Neural cell (in vitro differentiated cells): ENCODE measurements around the gene MYO18A. TPM values are rescaled to one million over a fixed set of nuclear protein-coding genes. Genes with fewer than 3 reads are reported as not detected.
"Not testable (repeated sequence)": the region's sequence is repeated elsewhere in the genome, so short reads cannot be mapped to it uniquely, and the experiment has no call there.

ENCODE experiments used
- H2AFZ ChIP-seq: fragments of 200-600, 300-800 bp; sonication (generic), shearing (Covaris generic); 2 replicates; pipeline ENCODE4 v1.6.0; 2014; ENCODE audit warnings: low read depth, mild to moderate bottlenecking, antibody characterized with exemption, low read length, moderate library complexity
- H3F3A ChIP-seq: fragments of 200-600 bp; shearing (Covaris generic); 2 replicates; pipeline ENCODE4 v1.6.1; 2016; ENCODE audit warnings: mild to moderate bottlenecking, moderate library complexity, mixed read lengths, antibody characterized with exemption, low read length; ENCODE audit not compliant: insufficient read depth, poor library complexity, severe bottlenecking
- H3K27ac ChIP-seq: fragments of 200-600, 300-800 bp; sonication (generic), shearing (Covaris generic); 2 replicates; pipeline ENCODE4 v1.5.1; 2014; ENCODE audit warnings: mild to moderate bottlenecking, low read length, moderate library complexity
- H3K27me3 ChIP-seq: fragments of 300-800, 200-600 bp; sonication (generic), shearing (Covaris generic); 2 replicates; pipeline ENCODE4 v1.6.0; 2014; ENCODE audit warnings: mild to moderate bottlenecking, low read depth, low read length, moderate library complexity; ENCODE audit not compliant: insufficient read depth
- H3K36me3 ChIP-seq: fragments of 300-800, 200-600 bp; sonication (generic), shearing (Covaris generic); 2 replicates; pipeline ENCODE4 v1.5.1; 2014; ENCODE audit warnings: mild to moderate bottlenecking, antibody characterized with exemption, low read length, moderate library complexity; ENCODE audit not compliant: insufficient read depth
- H3K4me2 ChIP-seq: fragments of 300-800, 200-600 bp; sonication (generic), shearing (Covaris generic); 2 replicates; pipeline ENCODE4 v1.6.0; 2014; ENCODE audit warnings: mild to moderate bottlenecking, low read length
- H3K4me3 ChIP-seq: fragments of 300-800, 200-600 bp; sonication (generic), shearing (Covaris generic); 2 replicates; pipeline ENCODE4 v1.5.1; 2014; ENCODE audit warnings: mild to moderate bottlenecking, low read length, moderate library complexity
- H3K79me2 ChIP-seq: fragments of 200-600 bp; shearing (Covaris generic); replicated peaks from 2 replicates; pipeline ENCODE4 v1.6.0; 2014; ENCODE audit warnings: mild to moderate bottlenecking, low read length, moderate library complexity; ENCODE audit not compliant: insufficient read depth
- H3K9ac ChIP-seq: fragments of 300-800, 200-600 bp; sonication (generic), shearing (Covaris generic); 2 replicates; pipeline ENCODE4 v1.6.1; 2016; ENCODE audit warnings: mild to moderate bottlenecking, low read length, mixed read lengths
- H3K9me2 ChIP-seq: fragments of 200-600 bp; shearing (Covaris generic); 2 replicates; pipeline ENCODE4 v1.6.1; 2016; ENCODE audit warnings: mild to moderate bottlenecking, low read length, mixed read lengths; ENCODE audit not compliant: insufficient read depth
- H3K9me3 ChIP-seq: fragments of 200-600, 300-800 bp; sonication (generic), shearing (Covaris generic); 2 replicates; pipeline ENCODE4 v1.6.1; 2016; ENCODE audit warnings: mild to moderate bottlenecking, mixed run types, low read length, moderate library complexity, mixed read lengths
- H4K20me1 ChIP-seq: fragments of 200-600 bp; shearing (Covaris generic); 2 replicates; pipeline ENCODE4 v1.6.1; 2016; ENCODE audit warnings: mild to moderate bottlenecking, mixed run types; ENCODE audit not compliant: insufficient read depth
- CTCF ChIP-seq: fragments of 450-650 bp; IDR thresholded peaks from 2 replicates; pipeline ENCODE4 v1.5.1; 2014; ENCODE audit warnings: antibody characterized with exemption, mild to moderate bottlenecking, moderate library complexity; ENCODE audit not compliant: poor library complexity, severe bottlenecking
- EP300 ChIP-seq: fragments of 450-650 bp; conservative IDR thresholded peaks from 2 replicates; pipeline ENCODE4 v1.6.1; 2014; ENCODE audit warnings: antibody characterized with exemption, mild to moderate bottlenecking, moderate library complexity; ENCODE audit not compliant: poor library complexity, severe bottlenecking
- EZH2 ChIP-seq: fragments of 200-600, 300-800 bp; shearing (Covaris generic), sonication (generic); IDR thresholded peaks from 2 replicates; pipeline ENCODE4 v1.6.1; 2014; ENCODE audit warnings: antibody characterized with exemption, low read length, borderline replicate concordance, mild to moderate bottlenecking; ENCODE audit not compliant: insufficient read depth, poor library complexity, severe bottlenecking
- MXI1 ChIP-seq: fragments of 450-650 bp; conservative IDR thresholded peaks from 2 replicates; pipeline ENCODE4 v1.6.1; 2014; ENCODE audit warnings: antibody characterized with exemption, mild to moderate bottlenecking; ENCODE audit not compliant: poor library complexity, severe bottlenecking
- POLR2AphosphoS5 ChIP-seq: IDR thresholded peaks from 2 replicates; pipeline ENCODE4 v1.6.1; 2012
- RAD21 ChIP-seq: fragments of 450-650 bp; conservative IDR thresholded peaks from 2 replicates; pipeline ENCODE4 v1.6.1; 2014; ENCODE audit warnings: antibody characterized with exemption, mild to moderate bottlenecking, moderate library complexity
- REST ChIP-seq: IDR thresholded peaks from 2 replicates; pipeline ENCODE4 v1.6.1; 2012; ENCODE audit warnings: borderline replicate concordance
- SMC3 ChIP-seq: fragments of 450-650 bp; conservative IDR thresholded peaks from 2 replicates; pipeline ENCODE4 v1.6.1; 2014; ENCODE audit warnings: antibody characterized with exemption, mild to moderate bottlenecking, moderate library complexity; ENCODE audit not compliant: poor library complexity
- TAF1 ChIP-seq: IDR thresholded peaks from 2 replicates; pipeline ENCODE4 v1.6.1; 2012; ENCODE audit warnings: low read depth
- polyA plus RNA-seq: library from polyadenylated mRNA; depleted of rRNA; stranded (reverse); fragments of >200 nt; gene quantifications from 2 replicates; pipeline ENCODE4 v1.2.3, GENCODE V29; 2014

The MYO18A gene
- polyA plus RNA-seq, 1 donor from 2014 or later: 21.6 TPM

- Histone ChIP-seq H3K9ac (no peak overlapping the region), H2AFZ (no peak overlapping the region), H3K27ac (no peak overlapping the region), H3F3A (no peaks in the 10 kb centered on the region), H3K9me2 (no peaks in the 10 kb centered on the region), H4K20me1 (no peaks in the 10 kb centered on the region), H3K9me3 (no peaks in the 10 kb centered on the region), H3K79me2 (no peaks in the 10 kb centered on the region), H3K4me3 (no peak overlapping the region), H3K36me3 (no peaks in the 10 kb centered on the region), H3K4me2 (no peak overlapping the region), H3K27me3 (no peaks in the 10 kb centered on the region)
- no peak for TF ChIP-seq POLR2AphosphoS5
- no peak for TF ChIP-seq TAF1
- TF ChIP-seq RAD21: no peak
- TF ChIP-seq EP300: no peak
- no peak for TF ChIP-seq SMC3
- no peak for TF ChIP-seq CTCF
- TF ChIP-seq REST: no peak
- no peak for TF ChIP-seq EZH2
- no peak for TF ChIP-seq MXI1
Observed at GRCh38 chr17:29207975-29208374, 27.8 kb upstream of the MYO18A start.

GRCh38 chr17:29205047-29205446, 24.8 kb upstream of the MYO18A start:
- Histone ChIP-seq H4K20me1 (no peaks in the 10 kb centered on the region), H3K36me3 (no peaks in the 10 kb centered on the region), H3F3A (no peaks in the 10 kb centered on the region), H3K27ac (no peak overlapping the region), H3K4me3 (no peak overlapping the region), H2AFZ (no peak overlapping the region), H3K27me3 (no peaks in the 10 kb centered on the region), H3K9me2 (no peaks in the 10 kb centered on the region), H3K9ac (no peak overlapping the region), H3K4me2 (no peak overlapping the region), H3K79me2 (no peaks in the 10 kb centered on the region), H3K9me3 (no peaks in the 10 kb centered on the region)
- TF ChIP-seq RAD21 (no peak), EP300 (no peak), SMC3 (no peak), EZH2 (no peak), CTCF (no peak)

- not testable (repeated sequence) for H3K79me2 ChIP-seq, H3K9me2 ChIP-seq, H3K9me3 ChIP-seq, H2AFZ ChIP-seq, H3K4me2 ChIP-seq, H3K27me3 ChIP-seq, H4K20me1 ChIP-seq, H3K36me3 ChIP-seq, H3F3A ChIP-seq, H3K4me3 ChIP-seq, H3K9ac ChIP-seq, H3K27ac ChIP-seq
Observed at GRCh38 chr17:29204068-29204804, 24.0 kb upstream of the MYO18A start.
